Fibroblast of lung (primary cell): ENCODE results near the gene SIGLEC7.

Experiments used
- EZH2 ChIP-seq: IDR thresholded peaks from 2 replicates; pipeline ENCODE4 v1.5.1; 2012; ENCODE audit warnings: low read length, control low read depth, mild to moderate bottlenecking; ENCODE audit errors: missing control alignments
- TF ChIP-seq, protein P1 (sequence below), 2 donors: IDR thresholded peaks in 1 of 2; conservative IDR thresholded peaks in 1 of 2; 1 replicate in 1 of 2; 2 replicates in 1 of 2; pipeline ENCODE4 v1.5.1; 2011 to 2012; ENCODE audit warnings: low read length in 2 of 2, control low read depth in 1 of 2, inconsistent platforms in 1 of 2, low read depth in 1 of 2, mild to moderate bottlenecking in 1 of 2

DNA sequence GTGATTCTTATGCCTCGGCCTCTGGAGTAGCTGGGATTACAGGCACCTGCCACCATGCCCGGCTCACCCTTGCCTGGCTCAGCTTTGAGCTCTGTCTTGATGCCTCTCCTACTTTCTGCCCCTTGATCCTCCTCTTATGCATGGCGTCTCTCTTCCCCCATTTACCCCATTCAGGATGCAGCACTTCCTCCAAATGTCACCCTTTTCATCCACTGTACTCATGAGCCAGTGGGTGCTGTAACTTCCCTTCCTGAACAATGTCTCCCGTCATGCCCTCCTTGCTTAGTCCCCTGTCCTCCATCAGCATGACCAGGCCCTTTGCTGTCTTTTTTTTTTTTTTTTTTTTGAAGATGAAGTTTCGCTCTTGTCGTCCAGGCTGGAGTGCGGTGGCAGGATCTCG, 20.8 kb upstream of the SIGLEC7 start:
- TF ChIP-seq, protein P1, sequence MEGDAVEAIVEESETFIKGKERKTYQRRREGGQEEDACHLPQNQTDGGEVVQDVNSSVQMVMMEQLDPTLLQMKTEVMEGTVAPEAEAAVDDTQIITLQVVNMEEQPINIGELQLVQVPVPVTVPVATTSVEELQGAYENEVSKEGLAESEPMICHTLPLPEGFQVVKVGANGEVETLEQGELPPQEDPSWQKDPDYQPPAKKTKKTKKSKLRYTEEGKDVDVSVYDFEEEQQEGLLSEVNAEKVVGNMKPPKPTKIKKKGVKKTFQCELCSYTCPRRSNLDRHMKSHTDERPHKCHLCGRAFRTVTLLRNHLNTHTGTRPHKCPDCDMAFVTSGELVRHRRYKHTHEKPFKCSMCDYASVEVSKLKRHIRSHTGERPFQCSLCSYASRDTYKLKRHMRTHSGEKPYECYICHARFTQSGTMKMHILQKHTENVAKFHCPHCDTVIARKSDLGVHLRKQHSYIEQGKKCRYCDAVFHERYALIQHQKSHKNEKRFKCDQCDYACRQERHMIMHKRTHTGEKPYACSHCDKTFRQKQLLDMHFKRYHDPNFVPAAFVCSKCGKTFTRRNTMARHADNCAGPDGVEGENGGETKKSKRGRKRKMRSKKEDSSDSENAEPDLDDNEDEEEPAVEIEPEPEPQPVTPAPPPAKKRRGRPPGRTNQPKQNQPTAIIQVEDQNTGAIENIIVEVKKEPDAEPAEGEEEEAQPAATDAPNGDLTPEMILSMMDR (conservative IDR thresholded peaks at IDR 0.05 in 1 of 2, IDR thresholded peaks at IDR 0.05 in 1 of 2; ENCODE audit: low read depth in 1 of 2, low read length in 2 of 2), result no peak
- no peak for TF ChIP-seq EZH2
